ENCODE results near the gene ALK. TPM values are rescaled to one million over a fixed set of nuclear protein-coding genes. Genes with fewer than 3 reads are reported as not detected.

ALK gene
- total RNA-seq, 1 donor from 2014 or later: 2.0 TPM

- DNase-seq (ENCODE audit: low spot score in 2 of 2): no peak
- no peak for FAIRE-seq
These were observed 695.0 kb downstream of the ALK start for GRCh38 chr2:29226375-29226774.

GRCh38 chr2:29225814-29226213 is 695.6 kb downstream of the ALK start:
- FAIRE-seq: no peak
- no peak for DNase-seq (ENCODE audit: low spot score in 2 of 2)

- FAIRE-seq: no peak
- no peak for DNase-seq (ENCODE audit: low spot score in 2 of 2)
These were observed 696.5 kb downstream of the ALK start for GRCh38 chr2:29224693-29225551.

DNA sequence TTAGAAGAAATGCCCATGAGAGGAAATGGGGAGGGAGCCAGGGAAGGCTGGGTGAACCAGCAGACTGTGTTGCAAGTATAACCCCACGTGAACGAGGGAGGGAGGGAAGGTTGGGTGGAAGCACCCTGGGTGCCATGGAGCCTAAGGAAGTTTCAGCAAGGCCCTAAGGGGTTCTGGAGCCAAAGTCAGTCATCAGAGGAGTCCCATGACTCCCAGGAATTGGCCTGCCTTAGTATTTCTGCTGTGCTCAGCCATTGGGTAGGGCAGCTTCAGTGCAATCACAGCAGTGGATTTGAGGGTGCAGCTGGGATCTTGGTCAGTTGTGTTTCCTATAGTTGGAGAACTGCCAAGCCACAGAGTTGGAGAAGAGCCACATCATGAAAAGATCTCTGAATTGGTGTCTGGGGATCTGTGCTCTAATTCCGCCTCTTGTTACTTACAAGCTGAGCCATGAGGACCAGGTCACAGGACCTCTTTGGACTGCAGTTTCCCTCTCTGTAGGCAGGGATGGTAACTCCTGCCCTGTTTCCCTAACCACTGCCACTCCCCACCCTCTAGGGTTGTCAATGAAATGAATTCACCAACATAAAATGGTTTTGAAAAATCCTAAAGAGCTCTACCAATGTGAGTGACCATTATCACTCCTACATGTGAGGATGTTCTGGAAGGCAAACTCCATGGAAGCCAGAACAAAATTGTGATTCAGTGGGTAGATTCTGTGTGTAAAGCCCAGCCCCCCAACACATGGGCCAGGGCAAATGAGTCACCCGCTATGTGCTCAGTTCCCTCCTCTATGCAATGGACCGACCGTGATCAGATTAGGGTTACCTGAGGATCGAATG is 697.3 kb downstream of the ALK start:
- DNase-seq (ENCODE audit: low spot score in 2 of 2): no peak

GRCh38 chr2:29223257-29223656 is 698.1 kb downstream of the ALK start:
- FAIRE-seq (no peak), DNase-seq (ENCODE audit: low spot score in 2 of 2) (no peak)

More for the DNA sequence above, 697.3 kb downstream of the ALK start:
- no peak for FAIRE-seq

DNA sequence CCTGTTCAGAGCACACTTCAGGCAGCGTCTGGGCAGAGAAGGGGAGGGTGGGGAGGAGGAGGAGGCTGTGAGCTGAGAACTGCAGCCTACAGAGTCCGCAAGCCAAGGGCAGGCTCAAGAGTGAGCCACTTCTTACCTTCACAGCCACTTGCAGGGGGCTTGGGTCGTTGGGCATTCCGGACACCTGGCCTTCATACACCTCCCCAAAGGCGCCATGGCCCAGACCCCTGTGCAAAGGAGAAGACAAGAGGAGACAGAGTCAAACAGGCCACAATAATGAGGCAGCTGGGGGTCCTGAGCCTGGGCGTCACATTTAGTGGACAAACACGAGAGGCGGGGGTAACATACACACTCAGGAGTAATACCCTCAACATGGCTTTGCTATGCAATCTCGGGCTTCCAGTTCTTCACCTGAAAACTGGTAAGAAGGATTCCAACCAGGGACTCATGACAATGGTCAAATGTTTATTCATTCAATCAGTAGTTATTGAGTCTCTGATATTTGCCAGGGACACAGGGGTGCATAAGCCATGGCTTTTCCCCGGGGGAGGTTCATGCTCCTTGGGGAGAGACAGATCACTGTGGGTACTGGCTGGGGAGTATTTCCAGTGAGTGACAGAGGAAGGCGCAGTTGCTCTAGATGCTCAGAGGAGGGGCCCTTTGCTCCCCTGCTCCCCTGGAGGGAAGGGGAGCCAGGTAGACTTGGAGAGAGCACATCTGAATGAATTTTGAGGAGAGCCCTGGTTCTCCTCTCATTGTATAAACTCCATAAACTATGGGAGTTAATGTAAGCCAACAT is 698.8 kb downstream of the ALK start:
- no peak for DNase-seq (ENCODE audit: low spot score in 2 of 2)
- FAIRE-seq: no peak

GRCh38 chr2:29220506-29221270 is 700.7 kb downstream of the ALK start:
- DNase-seq (ENCODE audit: low spot score in 2 of 2) (no peak), FAIRE-seq (no peak)

GRCh38 chr2:29219374-29219773 is 702.0 kb downstream of the ALK start:
- DNase-seq (ENCODE audit: low spot score in 2 of 2) (no peak), FAIRE-seq (no peak)

DNA sequence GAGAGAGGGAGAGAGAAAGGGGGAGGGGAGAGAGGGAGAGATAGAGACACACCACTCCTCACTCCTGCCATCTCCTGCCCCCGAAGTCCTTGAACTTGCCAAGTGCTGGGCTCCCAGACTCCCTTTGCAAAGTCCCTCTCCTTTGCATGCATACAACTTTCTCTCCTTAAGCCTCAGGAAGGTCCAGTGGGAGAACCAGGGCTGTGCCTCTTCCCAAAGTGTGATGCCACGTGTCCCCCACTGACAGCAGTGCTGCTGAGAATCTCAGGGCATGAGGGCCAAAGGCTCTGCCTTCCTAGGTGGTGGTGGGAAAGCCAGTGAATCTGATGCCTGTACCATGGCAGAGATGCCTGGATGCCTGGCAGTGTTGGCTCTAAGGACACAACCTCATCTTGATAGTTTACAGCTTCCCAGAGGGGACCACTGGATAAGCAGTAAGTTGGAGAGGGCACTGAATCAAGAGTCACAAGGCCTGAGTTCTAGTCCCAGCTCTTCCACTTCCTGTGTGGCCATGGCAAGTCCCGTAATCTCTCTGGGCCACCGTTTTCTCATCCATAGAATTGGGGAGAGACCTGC is 702.7 kb downstream of the ALK start:
- FAIRE-seq: no peak
- no peak for DNase-seq (ENCODE audit: low spot score in 2 of 2)

DNA sequence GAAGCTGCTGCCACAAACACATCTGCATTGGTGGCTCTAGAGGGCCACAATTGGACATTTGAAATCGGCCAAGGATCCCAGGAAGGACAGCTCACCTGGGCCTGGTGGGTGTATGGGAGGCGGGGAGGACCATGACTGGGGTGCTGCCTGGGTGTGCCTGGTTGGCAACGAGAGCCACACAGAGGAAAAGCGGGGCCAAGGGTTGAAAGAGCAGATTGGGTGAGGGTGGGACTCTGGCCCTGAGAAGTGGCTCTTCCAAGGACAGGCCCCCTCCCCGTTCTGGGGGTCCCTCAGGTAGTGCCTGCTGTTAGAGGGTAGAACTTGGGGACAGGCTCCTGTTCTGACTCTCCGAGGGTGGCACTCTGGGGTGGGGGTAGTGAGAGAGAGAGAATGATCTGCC is 703.3 kb downstream of the ALK start:
- FAIRE-seq (no peak), DNase-seq (ENCODE audit: low spot score in 2 of 2) (no peak)

DNA sequence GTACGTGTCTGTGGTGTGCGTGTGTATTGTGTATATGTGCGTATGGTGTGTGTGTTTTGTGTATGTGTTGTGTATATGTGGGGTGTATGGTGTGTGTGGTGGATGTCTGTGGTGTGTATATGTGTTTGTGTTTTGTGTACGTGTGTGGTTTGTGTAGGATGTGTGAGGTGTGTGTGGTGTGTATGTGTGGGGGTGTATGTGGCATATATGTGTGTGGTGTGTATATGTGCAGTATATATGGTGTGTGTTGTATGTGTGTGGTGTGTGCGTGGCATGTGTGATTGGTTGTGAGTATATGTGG is 704.8 kb downstream of the ALK start:
- DNase-seq (ENCODE audit: low spot score in 2 of 2) (no peak), FAIRE-seq (no peak)

DNA sequence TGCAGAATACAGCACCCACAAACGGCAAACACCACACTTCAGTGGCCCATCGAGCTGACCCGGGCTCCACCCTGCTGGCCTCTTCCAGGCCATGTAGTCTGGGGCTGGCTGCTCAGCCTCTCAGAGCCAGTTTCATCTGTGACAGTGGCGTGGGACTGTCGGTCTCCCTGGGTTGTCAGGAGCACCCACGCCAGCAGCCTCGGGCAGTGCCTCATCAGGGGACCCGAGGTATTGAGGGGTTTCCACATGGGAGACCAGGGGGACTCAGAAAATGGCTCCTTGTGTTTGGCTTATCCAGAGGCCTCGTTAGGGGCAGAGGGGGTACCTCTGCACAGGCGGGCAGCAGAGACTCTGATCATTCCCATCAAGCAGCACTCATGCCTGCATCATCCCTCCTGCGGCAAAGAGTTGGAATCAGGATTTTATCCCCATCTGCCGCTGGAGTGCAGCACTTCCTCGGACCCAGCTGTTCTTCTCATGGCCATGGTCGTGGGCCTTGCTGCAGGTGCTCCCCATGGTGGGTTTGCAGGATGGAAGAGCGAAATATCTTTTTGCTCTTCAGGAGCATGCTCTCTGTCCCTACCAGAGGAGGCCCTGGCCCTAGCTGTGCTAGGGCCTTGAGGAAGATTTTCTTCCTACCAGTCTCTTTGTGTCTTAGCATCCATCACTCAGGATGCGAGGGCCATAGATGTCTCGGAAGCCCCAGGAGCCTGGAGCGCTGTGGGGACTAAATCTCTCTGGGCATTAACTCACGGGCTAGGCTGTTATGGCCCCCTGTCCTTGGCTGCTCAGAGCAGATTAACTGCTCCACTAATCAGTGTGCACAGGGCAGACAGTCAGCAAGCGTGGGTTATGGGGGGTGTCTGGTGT is 705.4 kb downstream of the ALK start:
- DNase-seq (ENCODE audit: low spot score in 2 of 2) (no peak), FAIRE-seq (no peak)

- FAIRE-seq (no peak), DNase-seq (ENCODE audit: low spot score in 2 of 2) (no peak)
These were observed 706.3 kb downstream of the ALK start for GRCh38 chr2:29215073-29215472.

DNA sequence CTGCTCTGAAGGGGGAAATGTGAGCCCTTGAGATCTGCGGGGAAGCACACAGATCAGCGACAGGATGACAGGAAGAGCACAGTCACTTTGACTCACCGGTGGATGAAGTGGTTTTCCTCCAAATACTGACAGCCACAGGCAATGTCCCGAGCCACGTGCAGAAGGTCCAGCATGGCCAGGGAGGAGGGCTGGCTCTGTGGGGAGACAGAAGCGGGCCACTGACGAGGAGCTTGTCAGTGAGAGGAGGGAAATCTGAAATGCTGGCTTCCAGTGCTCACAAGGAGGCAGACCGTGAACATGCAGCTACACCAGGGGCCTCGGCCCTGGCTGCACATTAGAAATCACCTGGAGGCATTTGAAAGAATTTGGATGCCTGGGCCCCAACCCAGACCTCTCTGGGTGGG is 707.5 kb downstream of the ALK start:
- no peak for DNase-seq (ENCODE audit: low spot score in 2 of 2)
- FAIRE-seq: no peak

GRCh38 chr2:29212009-29212408 is 709.4 kb downstream of the ALK start:
- FAIRE-seq: no peak

DNA sequence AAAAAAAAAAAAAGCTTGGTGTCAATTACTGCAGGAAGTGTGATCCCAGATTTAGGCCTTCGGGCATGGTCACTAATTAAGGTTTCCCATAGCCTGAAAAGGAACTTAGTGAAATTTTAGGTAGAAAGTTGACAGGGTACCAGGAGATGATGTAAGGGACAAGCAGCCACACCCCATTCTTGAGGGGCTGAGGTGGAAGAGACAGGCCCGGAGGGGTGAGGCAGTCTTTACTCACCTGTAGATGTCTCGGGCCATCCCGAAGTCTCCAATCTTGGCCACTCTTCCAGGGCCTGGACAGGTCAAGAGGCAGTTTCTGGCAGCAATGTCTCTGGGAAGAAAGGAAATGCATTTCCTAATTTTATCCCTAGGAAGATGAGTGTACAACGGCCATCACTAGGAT is 711.8 kb downstream of the ALK start:
- no peak for FAIRE-seq
- DNase-seq (ENCODE audit: low spot score in 2 of 2): no peak

More at GRCh38 chr2:29212009-29212408, 709.4 kb downstream of the ALK start:
- DNase-seq (ENCODE audit: low spot score in 2 of 2): no peak

GRCh38 chr2:29207352-29208148 is 713.8 kb downstream of the ALK start:
- no peak for FAIRE-seq
- DNase-seq (ENCODE audit: low spot score in 2 of 2): no peak

DNA sequence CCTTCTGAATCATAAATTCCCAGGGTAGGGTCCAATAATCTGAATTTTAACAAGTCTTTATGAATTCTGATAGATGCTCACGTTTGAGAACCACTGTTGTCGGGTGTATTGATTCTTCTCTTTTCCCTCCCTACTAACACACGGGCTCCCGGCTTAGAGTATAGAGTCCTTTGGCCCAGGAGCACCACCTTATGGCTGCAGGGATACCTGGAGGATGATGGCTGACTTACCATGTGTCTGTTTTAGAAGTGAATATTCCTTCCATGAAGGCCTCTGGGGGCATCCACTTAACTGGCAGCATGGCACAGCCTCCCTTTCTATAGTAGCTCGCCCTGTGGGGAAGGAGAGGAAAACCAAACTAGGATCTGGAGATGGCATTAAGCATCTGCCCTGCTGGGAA is 714.4 kb downstream of the ALK start:
- FAIRE-seq (no peak), DNase-seq (ENCODE audit: low spot score in 2 of 2) (no peak)
